T47D (cell line): ENCODE results near the gene SUN1.
A peak's percentile ranks its signal among the peaks of the same experiment; 100 is the strongest.
"Not testable (repeated sequence)": the region's sequence is repeated elsewhere in the genome, so short reads cannot be mapped to it uniquely, and the experiment has no call there.

ENCODE experiments used
- DNase-seq, 2 experiments: peaks; one replicate each; pipeline versions ENCODE4 v3.0.0 to v3.0.0-alpha.2; 2011 to 2012; ENCODE audit warnings: low read depth in 1 of 2, low spot score in 1 of 2
- JUND ChIP-seq: IDR thresholded peaks from 2 replicates; pipeline ENCODE4 v1.6.1; 2012; ENCODE audit warnings: low read depth
- in situ Hi-C: cut with HindIII; loops from 2 replicates; pipeline ENCODE4 v1.10.0; 2016; ENCODE audit warnings: low sequenced_read_pairs, low pct_unique_long_range_greater_than_20kb

Gene SUN1

GRCh38 chr7:856444-857095, 24.3 kb downstream of the SUN1 start:
- in situ Hi-C loops = no loop called here
- DNase-seq = no peak
- TF ChIP-seq JUND = no peak

- DNase-seq = no peak
- TF ChIP-seq JUND = no peak
- in situ Hi-C loops = no loop called here
These were observed 25.4 kb downstream of the SUN1 start for GRCh38 chr7:857661-858060.

- in situ Hi-C loops = no loop called here
- no peak for TF ChIP-seq JUND
- no peak for DNase-seq
These were observed 27.2 kb downstream of the SUN1 start for GRCh38 chr7:859359-860030.

- TF ChIP-seq JUND = no peak
- no peak for DNase-seq
- in situ Hi-C loops = no loop called here
These were observed 27.9 kb downstream of the SUN1 start for GRCh38 chr7:860149-860548.

GRCh38 chr7:861222-861621, 28.9 kb downstream of the SUN1 start:
- in situ Hi-C loops = no loop called here
- no peak for DNase-seq
- no peak for TF ChIP-seq JUND

GRCh38 chr7:862157-862556, 29.9 kb downstream of the SUN1 start:
- no peak for DNase-seq
- TF ChIP-seq JUND = no peak
- in situ Hi-C loops = no loop called here

- in situ Hi-C loops = no loop called here
- no peak for TF ChIP-seq JUND
- no peak for DNase-seq
These were observed 30.8 kb downstream of the SUN1 start for GRCh38 chr7:863106-863505.

GRCh38 chr7:865921-866320, 33.6 kb downstream of the SUN1 start:
- DNase-seq = no peak
- no peak for TF ChIP-seq JUND
- in situ Hi-C loops = no loop called here

GRCh38 chr7:867001-867405, 34.7 kb downstream of the SUN1 start:
- TF ChIP-seq JUND = no peak
- in situ Hi-C loops = no loop called here
- DNase-seq = peak in 1 of 2 experiments; percentile 88

- peak; percentile 86 to 99 for DNase-seq
- TF ChIP-seq JUND = no peak
- in situ Hi-C loops = no loop called here
These were observed 35.3 kb downstream of the SUN1 start for GRCh38 chr7:867406-868188.

GRCh38 chr7:868189-868486, 35.9 kb downstream of the SUN1 start:
- DNase-seq = no peak
- in situ Hi-C loops = no loop called here
- no peak for TF ChIP-seq JUND

GRCh38 chr7:869348-869747, 37.1 kb downstream of the SUN1 start:
- in situ Hi-C loops = no loop called here
- no peak for DNase-seq
- no peak for TF ChIP-seq JUND

- DNase-seq = no peak
- in situ Hi-C loops = no loop called here
- no peak for TF ChIP-seq JUND
These were observed 39.7 kb downstream of the SUN1 start for GRCh38 chr7:871900-872537.

- DNase-seq, in situ Hi-C loops: not testable (repeated sequence)
These were observed 40.4 kb downstream of the SUN1 start for GRCh38 chr7:872685-873084.
